Skeletal muscle tissue (tissue), 2 donors: ENCODE data around the gene ZNF98. TPM values are rescaled to one million over a fixed set of nuclear protein-coding genes. Genes with fewer than 3 reads are reported as not detected.

Experiments used
- small RNA-seq: library from RNA; depleted of rRNA; stranded (forward); fragments of <200 nt; gene quantifications from one replicate; pipeline ENCODE3, GENCODE V24; 2014
- total RNA-seq: library from RNA; depleted of rRNA; stranded (reverse); fragments of >200 nt; gene quantifications from one replicate; pipeline ENCODE4 v1.2.3, GENCODE V29; 2014

Gene ZNF98
- total RNA-seq, 1 donor from 2014 or later, result 1.0 TPM

Small RNA genes lying within 50 kb of the gene (small RNA-seq; reads per million reads assigned to genes)
- gene AC011494.1, result not detected

Other genes starting within 250 kb of the ZNF98 start
- gene ZNF676, start 225.4 kb downstream of the ZNF98 start, total RNA-seq, result not detected
- not detected for gene ZNF729, start 135.9 kb downstream of the ZNF98 start, total RNA-seq
- gene ZNF492, start 212.0 kb upstream of the ZNF98 start, total RNA-seq, result 1.0 TPM